ENCODE results near the gene MOSMO.

The MOSMO gene

DNA sequence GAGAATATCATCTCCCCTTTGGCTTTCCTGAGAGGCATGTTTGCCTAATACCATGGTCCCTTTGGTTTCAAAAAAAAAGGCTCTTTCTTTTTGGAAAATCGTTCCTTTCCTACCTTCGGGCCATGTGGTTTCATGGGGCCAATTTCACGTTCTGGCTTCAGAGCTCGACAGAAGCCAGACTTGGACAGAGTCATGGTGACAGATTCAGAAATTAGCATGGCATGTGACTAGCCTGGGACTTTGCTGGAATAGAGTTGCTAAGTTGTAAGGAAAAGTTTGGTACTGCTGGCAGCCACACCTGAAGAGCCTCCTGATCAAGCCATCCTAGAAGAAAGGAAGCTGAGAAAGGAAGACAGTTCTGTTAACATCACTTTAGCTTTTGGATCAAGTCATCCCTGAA is 82.0 kb downstream of the MOSMO start:
- Histone ChIP-seq H3K9me3 (ENCODE audit: severe bottlenecking) (no peaks in the 10 kb centered on the region), H3K27me3 (ENCODE audit: insufficient read depth, poor library complexity, severe bottlenecking) (no peaks in the 10 kb centered on the region), H3K4me3 (ENCODE audit: severe bottlenecking) (no peak overlapping the region), H3K4me1 (ENCODE audit: insufficient read depth, poor library complexity, severe bottlenecking) (no peaks in the 10 kb centered on the region), H3K27ac (ENCODE audit: poor library complexity, severe bottlenecking) (no peak overlapping the region), H3K36me3 (ENCODE audit: low read depth) (peaks cover 20% of the 10 kb centered on the region)
- no peak for ATAC-seq (ENCODE audit: low read depth)
- TF ChIP-seq, protein P1, sequence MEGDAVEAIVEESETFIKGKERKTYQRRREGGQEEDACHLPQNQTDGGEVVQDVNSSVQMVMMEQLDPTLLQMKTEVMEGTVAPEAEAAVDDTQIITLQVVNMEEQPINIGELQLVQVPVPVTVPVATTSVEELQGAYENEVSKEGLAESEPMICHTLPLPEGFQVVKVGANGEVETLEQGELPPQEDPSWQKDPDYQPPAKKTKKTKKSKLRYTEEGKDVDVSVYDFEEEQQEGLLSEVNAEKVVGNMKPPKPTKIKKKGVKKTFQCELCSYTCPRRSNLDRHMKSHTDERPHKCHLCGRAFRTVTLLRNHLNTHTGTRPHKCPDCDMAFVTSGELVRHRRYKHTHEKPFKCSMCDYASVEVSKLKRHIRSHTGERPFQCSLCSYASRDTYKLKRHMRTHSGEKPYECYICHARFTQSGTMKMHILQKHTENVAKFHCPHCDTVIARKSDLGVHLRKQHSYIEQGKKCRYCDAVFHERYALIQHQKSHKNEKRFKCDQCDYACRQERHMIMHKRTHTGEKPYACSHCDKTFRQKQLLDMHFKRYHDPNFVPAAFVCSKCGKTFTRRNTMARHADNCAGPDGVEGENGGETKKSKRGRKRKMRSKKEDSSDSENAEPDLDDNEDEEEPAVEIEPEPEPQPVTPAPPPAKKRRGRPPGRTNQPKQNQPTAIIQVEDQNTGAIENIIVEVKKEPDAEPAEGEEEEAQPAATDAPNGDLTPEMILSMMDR (IDR thresholded peaks at IDR 0.05; ENCODE audit: poor library complexity, severe bottlenecking), result no peak
- no peak for DNase-seq (ENCODE audit: low spot score)

DNA sequence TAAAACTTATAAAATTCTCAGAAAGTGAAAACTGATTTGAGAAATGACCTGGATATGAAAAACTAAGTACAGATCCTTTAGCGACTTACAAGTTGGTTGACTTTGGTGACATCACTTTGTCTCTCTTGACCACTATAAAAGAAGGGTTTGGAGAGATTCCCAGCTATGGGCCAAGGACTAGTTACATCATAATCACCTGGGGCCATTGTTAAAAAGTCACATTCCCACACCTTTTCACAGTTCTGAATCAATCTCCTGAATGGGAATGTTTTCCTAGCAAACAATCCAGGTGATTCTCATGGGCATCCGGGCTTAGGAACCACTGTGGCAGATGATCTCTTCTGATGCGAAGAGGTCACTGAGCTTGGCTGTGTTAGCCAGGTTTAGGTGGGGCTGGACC is 83.8 kb downstream of the MOSMO start:
- TF ChIP-seq, protein P1 (IDR thresholded peaks at IDR 0.05; ENCODE audit: poor library complexity, severe bottlenecking), result no peak
- Histone ChIP-seq H3K9me3 (ENCODE audit: severe bottlenecking) (no peaks in the 10 kb centered on the region), H3K36me3 (ENCODE audit: low read depth) (peaks cover 8% of the 10 kb centered on the region; the same call in 1 of the 2 replicates), H3K4me3 (ENCODE audit: severe bottlenecking) (no peak overlapping the region), H3K27ac (ENCODE audit: poor library complexity, severe bottlenecking) (no peak overlapping the region), H3K27me3 (ENCODE audit: insufficient read depth, poor library complexity, severe bottlenecking) (no peaks in the 10 kb centered on the region), H3K4me1 (ENCODE audit: insufficient read depth, poor library complexity, severe bottlenecking) (no peaks in the 10 kb centered on the region)
- DNase-seq (ENCODE audit: low spot score) (no peak), ATAC-seq (ENCODE audit: low read depth) (peak; percentile 26; the same call in 1 of the 3 replicates)

DNA sequence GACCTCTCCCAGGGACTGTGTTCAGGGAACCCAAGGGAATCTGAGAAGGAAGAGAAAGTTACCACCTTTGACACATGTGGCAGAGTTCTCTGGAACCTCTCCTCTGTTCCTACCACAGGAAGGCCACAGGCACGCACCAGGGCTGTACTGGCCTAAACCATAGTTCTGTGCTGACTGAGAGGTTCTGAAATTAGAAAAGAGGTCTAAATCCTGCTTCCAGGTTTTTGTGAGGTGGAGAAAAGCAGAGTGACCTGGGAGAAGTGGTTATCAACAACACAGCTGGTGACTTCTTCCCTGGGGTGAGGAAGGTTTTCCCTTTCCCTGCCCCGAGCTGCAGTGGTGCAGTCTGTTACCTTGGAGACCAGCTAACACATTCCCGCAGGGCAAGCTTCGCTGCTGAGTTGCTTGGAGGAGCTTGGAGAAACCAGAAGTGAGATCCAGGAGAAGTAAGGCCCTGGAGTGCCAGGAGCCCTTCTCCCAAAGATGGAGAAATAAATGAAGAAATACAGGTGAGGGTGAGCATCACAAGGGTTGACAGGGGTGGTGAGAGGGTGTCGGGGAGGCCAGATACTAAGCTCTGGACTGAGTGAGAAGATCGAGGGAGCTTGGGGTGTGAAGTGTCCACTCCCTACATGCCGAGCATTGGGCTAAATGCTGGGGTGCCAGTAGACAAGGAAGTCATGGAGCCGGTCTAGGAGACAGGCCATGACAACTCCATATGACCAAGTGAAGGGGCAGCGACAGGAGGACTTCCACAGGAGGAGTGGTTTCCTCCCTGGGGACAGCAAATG is 84.4 kb downstream of the MOSMO start, which contains the start of gene VWA3A:
TSS of gene VWA3A (plus strand) at position 399 of the 791 bp plus-strand sequence. CDS start at position 496, 97 bp downstream.
- DNase-seq (ENCODE audit: low spot score), result no peak
- no peak within 1 kb of the TSS for H3K27ac ChIP-seq (ENCODE audit: poor library complexity, severe bottlenecking)
- no peak within 1 kb of the TSS for H3K4me3 ChIP-seq (ENCODE audit: severe bottlenecking)

DNA sequence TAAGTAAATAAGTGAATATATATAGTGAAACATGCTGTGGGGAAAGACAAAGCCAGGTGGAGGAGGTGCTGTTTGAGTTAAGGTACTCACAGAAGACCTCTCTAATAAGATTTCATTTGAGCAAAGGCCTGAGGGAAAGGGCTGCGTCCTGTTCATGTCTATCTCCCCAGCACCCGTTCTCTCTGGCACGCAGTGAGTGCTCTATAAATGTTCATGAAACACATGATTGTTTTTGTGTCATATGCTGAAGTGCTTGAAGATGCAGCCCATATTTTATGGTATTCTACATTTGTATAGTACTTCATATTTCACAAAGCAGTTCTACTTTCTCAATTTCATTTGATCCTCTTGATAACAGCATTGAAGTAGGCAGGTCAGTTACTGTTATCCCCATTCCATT is 85.4 kb downstream of the MOSMO start:
- H3K9me3 ChIP-seq (ENCODE audit: severe bottlenecking), result no peaks in the 10 kb centered on the region
- no peak overlapping the region for H3K4me3 ChIP-seq (ENCODE audit: severe bottlenecking)
- TF ChIP-seq, protein P1 (IDR thresholded peaks at IDR 0.05; ENCODE audit: poor library complexity, severe bottlenecking), result no peak
- no peaks in the 10 kb centered on the region for H3K27me3 ChIP-seq (ENCODE audit: insufficient read depth, poor library complexity, severe bottlenecking)
- ATAC-seq (ENCODE audit: low read depth) (no peak), DNase-seq (ENCODE audit: low spot score) (no peak)
- H3K4me1 ChIP-seq (ENCODE audit: insufficient read depth, poor library complexity, severe bottlenecking), result no peaks in the 10 kb centered on the region
- H3K27ac ChIP-seq (ENCODE audit: poor library complexity, severe bottlenecking), result no peak overlapping the region
- no peaks in the 10 kb centered on the region for H3K36me3 ChIP-seq (ENCODE audit: low read depth)

More for the DNA sequence above, 84.4 kb downstream of the MOSMO start, which contains the start of gene VWA3A:
- Histone ChIP-seq H3K9me3 (ENCODE audit: severe bottlenecking) (no peaks in the 10 kb centered on the region), H3K4me1 (ENCODE audit: insufficient read depth, poor library complexity, severe bottlenecking) (no peaks in the 10 kb centered on the region), H3K27me3 (ENCODE audit: insufficient read depth, poor library complexity, severe bottlenecking) (no peaks in the 10 kb centered on the region), H3K36me3 (ENCODE audit: low read depth) (peaks cover 2% of the 10 kb centered on the region; the same call in 1 of the 2 replicates)
- peak; percentile 30; the same call in 2 of the 3 replicates for ATAC-seq (ENCODE audit: low read depth)
- TF ChIP-seq, protein P1 (IDR thresholded peaks at IDR 0.05; ENCODE audit: poor library complexity, severe bottlenecking), result no peak

DNA sequence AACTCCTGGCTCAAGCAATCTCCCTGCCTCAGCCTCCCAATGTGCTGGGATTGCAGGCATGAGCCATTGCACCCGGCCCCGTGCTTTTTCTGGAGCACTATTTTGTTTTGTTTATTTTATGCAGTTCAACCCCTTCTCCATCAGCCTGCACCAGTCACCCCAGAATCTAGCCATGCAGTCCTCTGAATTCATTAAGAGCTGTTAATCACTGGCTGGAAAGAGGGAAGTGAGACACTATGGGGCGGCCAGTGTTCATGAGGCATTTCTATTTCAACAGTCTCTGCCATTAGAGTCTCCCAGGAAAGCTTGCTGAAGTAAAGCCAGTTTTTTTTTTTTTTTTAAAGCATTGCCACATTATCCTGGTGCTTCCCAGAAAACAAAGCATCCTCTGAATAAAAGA is 86.1 kb downstream of the MOSMO start:
- Histone ChIP-seq H3K27ac (ENCODE audit: poor library complexity, severe bottlenecking) (no peak overlapping the region), H3K9me3 (ENCODE audit: severe bottlenecking) (no peaks in the 10 kb centered on the region), H3K4me3 (ENCODE audit: severe bottlenecking) (no peak overlapping the region), H3K4me1 (ENCODE audit: insufficient read depth, poor library complexity, severe bottlenecking) (no peaks in the 10 kb centered on the region), H3K36me3 (ENCODE audit: low read depth) (no peaks in the 10 kb centered on the region), H3K27me3 (ENCODE audit: insufficient read depth, poor library complexity, severe bottlenecking) (no peaks in the 10 kb centered on the region)
- ATAC-seq (ENCODE audit: low read depth) (no peak), DNase-seq (ENCODE audit: low spot score) (no peak)
- TF ChIP-seq, protein P1 (IDR thresholded peaks at IDR 0.05; ENCODE audit: poor library complexity, severe bottlenecking), result no peak

Measured in RWPE2 (cell line).